HG03558 (cell line): ENCODE measurements around the gene WDR45B.
"Not testable (repeated sequence)": the region's sequence is repeated elsewhere in the genome, so short reads cannot be mapped to it uniquely, and the experiment has no call there.

ENCODE experiments used
- ATAC-seq: cut with Tn5 transposase; IDR thresholded peaks from one replicate; pipeline ENCODE4 v1.9.1; 2021; ENCODE audit warnings: moderate number of reproducible peaks; ENCODE audit not compliant: unreplicated experiment; ENCODE audit errors: extremely low read depth

WDR45B gene

GRCh38 chr17:82588266-82589175, 59.7 kb downstream of the WDR45B start:
- ATAC-seq: no peak

GRCh38 chr17:82587234-82588086, 60.8 kb downstream of the WDR45B start:
- ATAC-seq: no peak

- ATAC-seq: no peak
These were observed 61.5 kb downstream of the WDR45B start for GRCh38 chr17:82586576-82587233.

GRCh38 chr17:82585935-82586575, 62.2 kb downstream of the WDR45B start:
- ATAC-seq: not testable (repeated sequence)

GRCh38 chr17:82583720-82584234, 64.5 kb downstream of the WDR45B start:
- ATAC-seq: no peak

GRCh38 chr17:82582709-82583108, 65.5 kb downstream of the WDR45B start:
- ATAC-seq: no peak

- no peak for ATAC-seq
These were observed 66.0 kb downstream of the WDR45B start for GRCh38 chr17:82582213-82582612.

- ATAC-seq: not testable (repeated sequence)
These were observed 68.3 kb downstream of the WDR45B start for GRCh38 chr17:82579969-82580368.

GRCh38 chr17:82577300-82577699, 70.9 kb downstream of the WDR45B start:
- ATAC-seq: no peak

GRCh38 chr17:82575581-82576221, 72.5 kb downstream of the WDR45B start:
- ATAC-seq: not testable (repeated sequence)

- ATAC-seq: no peak
These were observed 74.2 kb downstream of the WDR45B start for GRCh38 chr17:82574041-82574440.

GRCh38 chr17:82571855-82572254, 76.4 kb downstream of the WDR45B start:
- no peak for ATAC-seq

GRCh38 chr17:82570277-82570676, 78.0 kb downstream of the WDR45B start:
- ATAC-seq: no peak

GRCh38 chr17:82569621-82570020, 78.6 kb downstream of the WDR45B start:
- ATAC-seq: no peak

GRCh38 chr17:82568997-82569393, 79.2 kb downstream of the WDR45B start:
- no peak for ATAC-seq

- no peak for ATAC-seq
These were observed 81.0 kb downstream of the WDR45B start for GRCh38 chr17:82567286-82567685.

GRCh38 chr17:82566129-82566960, 81.9 kb downstream of the WDR45B start:
- no peak for ATAC-seq

GRCh38 chr17:82565551-82565950, 82.7 kb downstream of the WDR45B start:
- no peak for ATAC-seq
